Glutamatergic neuron (in vitro differentiated cells): Measurements from ENCODE around the gene RPTOR. TPM values are rescaled to one million over a fixed set of nuclear protein-coding genes. Genes with fewer than 3 reads are reported as not detected.

Experiments
- DNase-seq: peaks from one replicate; pipeline ENCODE4 v3.0.0; 2022
- H3K27ac Mint-ChIP-seq: one replicate; pipeline ENCODE4 v1.8.0; 2020; ENCODE audit warnings: mild to moderate bottlenecking, mixed read lengths, inconsistent platforms; ENCODE audit not compliant: unreplicated experiment
- H3K27me3 Mint-ChIP-seq: one replicate; pipeline ENCODE4 v1.8.0; 2020; ENCODE audit warnings: mild to moderate bottlenecking, moderate library complexity, mixed read lengths, inconsistent platforms; ENCODE audit not compliant: unreplicated experiment
- H3K36me3 Mint-ChIP-seq: one replicate; pipeline ENCODE4 v1.8.0; 2020; ENCODE audit warnings: mild to moderate bottlenecking, mixed read lengths, inconsistent platforms; ENCODE audit not compliant: unreplicated experiment
- H3K4me1 Mint-ChIP-seq: one replicate; pipeline ENCODE4 v1.8.0; 2020; ENCODE audit warnings: mild to moderate bottlenecking, low read depth, mixed read lengths, inconsistent platforms; ENCODE audit not compliant: unreplicated experiment
- H3K4me3 Mint-ChIP-seq: one replicate; pipeline ENCODE4 v1.8.0; 2020; ENCODE audit warnings: mild to moderate bottlenecking, mixed read lengths, inconsistent platforms; ENCODE audit not compliant: unreplicated experiment
- H3K9me3 Mint-ChIP-seq: one replicate; pipeline ENCODE4 v1.8.0; 2020; ENCODE audit warnings: mild to moderate bottlenecking, moderate library complexity, mixed read lengths, inconsistent platforms; ENCODE audit not compliant: unreplicated experiment
- total RNA-seq: library from RNA; stranded (reverse); fragmentation: NEBNext Ultra II Directional; extraction: Animal tissue kit (Norgen Biotek cat#: 25700); gene quantifications from one replicate; pipeline ENCODE4 v1.2.1, GENCODE V29; 2021; ENCODE audit not compliant: unreplicated experiment
- TF ChIP-seq, protein P1 (sequence below): fragments of 200-600 bp; sonication (generic); IDR thresholded peaks from one replicate; pipeline ENCODE4 v1.5.0; 2021; ENCODE audit not compliant: partially characterized antibody, unreplicated experiment

Gene RPTOR
- total RNA-seq, 1 donor from 2014 or later = 39.8 TPM

DNA sequence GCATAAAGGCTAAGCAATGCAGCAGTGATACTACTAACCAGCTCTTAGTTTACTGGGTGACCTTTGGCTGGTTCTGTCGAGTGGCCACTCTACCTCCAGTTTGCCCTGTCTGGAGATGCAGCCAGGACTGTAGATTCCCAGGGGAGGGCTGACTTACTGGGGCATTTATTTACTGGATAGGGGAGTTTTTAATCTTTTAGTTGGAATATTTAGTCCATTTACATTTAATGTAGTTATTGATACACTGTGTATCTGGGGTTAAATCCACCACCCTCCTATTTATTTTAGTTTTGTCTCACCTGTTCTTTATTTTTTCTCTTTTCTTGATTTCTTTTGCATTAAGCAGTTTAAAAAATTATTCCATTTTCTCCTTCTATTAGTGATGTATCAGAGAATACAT is 112.9 kb downstream of the RPTOR start:
- H3K27ac Mint-ChIP-seq = no peak overlapping the region
- TF ChIP-seq, protein P1, sequence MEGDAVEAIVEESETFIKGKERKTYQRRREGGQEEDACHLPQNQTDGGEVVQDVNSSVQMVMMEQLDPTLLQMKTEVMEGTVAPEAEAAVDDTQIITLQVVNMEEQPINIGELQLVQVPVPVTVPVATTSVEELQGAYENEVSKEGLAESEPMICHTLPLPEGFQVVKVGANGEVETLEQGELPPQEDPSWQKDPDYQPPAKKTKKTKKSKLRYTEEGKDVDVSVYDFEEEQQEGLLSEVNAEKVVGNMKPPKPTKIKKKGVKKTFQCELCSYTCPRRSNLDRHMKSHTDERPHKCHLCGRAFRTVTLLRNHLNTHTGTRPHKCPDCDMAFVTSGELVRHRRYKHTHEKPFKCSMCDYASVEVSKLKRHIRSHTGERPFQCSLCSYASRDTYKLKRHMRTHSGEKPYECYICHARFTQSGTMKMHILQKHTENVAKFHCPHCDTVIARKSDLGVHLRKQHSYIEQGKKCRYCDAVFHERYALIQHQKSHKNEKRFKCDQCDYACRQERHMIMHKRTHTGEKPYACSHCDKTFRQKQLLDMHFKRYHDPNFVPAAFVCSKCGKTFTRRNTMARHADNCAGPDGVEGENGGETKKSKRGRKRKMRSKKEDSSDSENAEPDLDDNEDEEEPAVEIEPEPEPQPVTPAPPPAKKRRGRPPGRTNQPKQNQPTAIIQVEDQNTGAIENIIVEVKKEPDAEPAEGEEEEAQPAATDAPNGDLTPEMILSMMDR = no peak
- H3K27me3 Mint-ChIP-seq = peaks cover 3% of the 10 kb centered on the region
- H3K9me3 Mint-ChIP-seq = peaks cover 8% of the 10 kb centered on the region
- H3K36me3 Mint-ChIP-seq = peaks cover 27% of the 10 kb centered on the region
- DNase-seq = no peak
- peak overlapping the region; percentile 58 for H3K4me3 Mint-ChIP-seq
- H3K4me1 Mint-ChIP-seq = peaks cover 7% of the 10 kb centered on the region

DNA sequence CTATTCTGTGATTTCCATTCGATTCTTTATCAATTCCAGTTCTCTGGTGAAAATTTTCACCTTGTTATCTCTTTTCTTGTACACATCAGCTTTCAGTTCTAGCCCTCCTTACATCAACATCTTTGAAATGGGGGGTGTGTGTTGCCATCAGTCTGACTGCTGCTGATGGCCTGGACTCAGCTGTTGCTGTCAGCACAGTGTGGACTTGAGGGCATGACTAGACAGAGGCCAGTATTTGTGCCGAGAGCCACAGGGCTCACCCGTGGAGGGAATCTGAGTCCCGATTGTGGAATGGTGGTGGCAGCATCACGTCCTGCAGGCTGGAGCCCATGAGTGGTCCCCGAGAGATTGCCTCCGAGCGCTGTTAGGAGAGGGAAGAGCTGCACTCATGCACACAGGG is 114.2 kb downstream of the RPTOR start:
- H3K4me3 Mint-ChIP-seq = no peak overlapping the region
- DNase-seq = no peak
- peaks cover 25% of the 10 kb centered on the region for H3K36me3 Mint-ChIP-seq
- H3K27me3 Mint-ChIP-seq = peaks cover 3% of the 10 kb centered on the region
- H3K9me3 Mint-ChIP-seq = peaks cover 6% of the 10 kb centered on the region
- H3K27ac Mint-ChIP-seq = no peak overlapping the region
- TF ChIP-seq, protein P1 = no peak
- H3K4me1 Mint-ChIP-seq = peaks cover 9% of the 10 kb centered on the region

DNA sequence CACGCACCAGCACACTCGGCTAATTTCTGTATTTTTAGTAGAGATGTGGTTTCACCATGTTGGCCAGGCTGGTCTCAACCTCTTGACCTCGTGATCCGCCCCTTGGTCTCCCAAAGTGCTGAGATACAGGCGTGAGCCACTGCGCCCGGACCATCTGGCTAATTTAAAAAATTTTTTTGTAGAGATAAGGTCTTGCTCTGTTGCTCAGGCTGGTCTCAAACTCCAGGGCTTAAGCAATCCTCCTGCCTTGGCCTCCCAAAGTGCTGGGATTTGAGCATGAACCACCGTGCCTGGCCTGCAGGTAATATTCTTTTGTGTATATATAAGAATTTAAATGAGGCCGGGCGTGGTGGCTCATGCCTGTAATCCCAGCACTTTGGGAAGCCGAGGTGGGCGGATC is 115.0 kb downstream of the RPTOR start:
- H3K9me3 Mint-ChIP-seq = peaks cover 3% of the 10 kb centered on the region
- H3K36me3 Mint-ChIP-seq = peaks cover 17% of the 10 kb centered on the region
- H3K27me3 Mint-ChIP-seq = peaks cover 5% of the 10 kb centered on the region
- peaks cover 14% of the 10 kb centered on the region for H3K4me1 Mint-ChIP-seq
- H3K27ac Mint-ChIP-seq = no peak overlapping the region
- no peak overlapping the region for H3K4me3 Mint-ChIP-seq
- TF ChIP-seq, protein P1 = no peak
- DNase-seq = no peak

DNA sequence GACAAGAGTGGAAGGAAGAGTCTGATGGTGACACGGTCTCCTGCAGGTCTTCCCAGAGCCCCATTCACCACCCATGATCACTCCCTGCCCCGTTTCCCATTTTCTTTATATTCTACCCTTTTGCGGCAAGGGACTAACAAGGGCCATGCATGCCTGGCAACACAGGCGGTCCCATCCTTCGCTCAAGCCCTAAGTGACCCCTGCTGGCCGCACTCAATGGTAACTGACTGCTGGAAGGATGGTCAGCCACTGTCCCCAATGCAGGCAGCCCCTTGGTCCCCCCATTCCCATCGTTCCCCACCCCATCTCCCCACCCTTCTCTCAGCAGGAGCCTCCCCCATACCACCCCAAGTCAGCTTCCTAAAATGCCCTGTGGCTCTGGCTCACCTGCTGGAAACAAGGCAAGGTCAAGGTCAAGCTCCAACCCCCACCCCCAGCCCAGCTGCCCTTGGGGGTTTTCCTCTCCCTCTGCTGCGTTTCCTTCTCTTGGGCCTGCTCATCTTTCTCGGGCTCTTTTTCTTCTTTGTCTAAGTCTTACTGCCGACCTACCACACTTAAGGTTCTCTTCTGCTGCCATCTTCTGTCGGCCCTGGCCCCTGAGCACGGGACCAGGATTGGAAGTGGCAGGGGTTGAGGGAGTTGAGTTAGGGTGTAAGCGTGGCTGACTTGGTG is 116.0 kb downstream of the RPTOR start:
- H3K27me3 Mint-ChIP-seq = peaks cover 5% of the 10 kb centered on the region
- H3K27ac Mint-ChIP-seq = no peak overlapping the region
- no peak overlapping the region for H3K4me3 Mint-ChIP-seq
- peaks cover 3% of the 10 kb centered on the region for H3K9me3 Mint-ChIP-seq
- TF ChIP-seq, protein P1 = no peak
- peaks cover 10% of the 10 kb centered on the region for H3K36me3 Mint-ChIP-seq
- DNase-seq = no peak
- H3K4me1 Mint-ChIP-seq = peaks cover 14% of the 10 kb centered on the region

DNA sequence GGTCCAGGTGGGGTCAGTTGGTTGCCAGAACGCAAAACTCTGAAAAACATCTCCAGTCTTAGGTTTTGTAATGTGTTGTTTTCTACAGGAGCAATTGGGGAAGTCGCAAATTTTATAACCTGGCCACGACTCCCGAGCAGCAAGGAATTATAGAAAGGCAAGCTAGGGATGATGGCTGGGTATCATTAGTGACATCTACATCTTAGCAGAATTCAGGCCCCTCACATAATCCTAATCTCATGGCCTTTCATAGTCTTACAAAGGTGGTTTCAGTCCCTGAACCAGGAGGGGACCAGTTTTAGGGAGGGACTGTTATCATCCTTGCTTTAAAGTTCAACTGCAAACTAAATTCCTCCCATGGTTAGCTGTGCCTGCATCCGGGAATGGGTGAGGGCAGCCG is 117.9 kb downstream of the RPTOR start:
- Mint-ChIP-seq H3K27me3 (peaks cover 5% of the 10 kb centered on the region), H3K9me3 (peaks cover 2% of the 10 kb centered on the region), H3K27ac (no peak overlapping the region), H3K4me3 (no peak overlapping the region), H3K36me3 (peaks cover 5% of the 10 kb centered on the region), H3K4me1 (peaks cover 9% of the 10 kb centered on the region)
- TF ChIP-seq, protein P1 = no peak
- no peak for DNase-seq
